Measurements from ENCODE around the gene FBLN2. TPM values are rescaled to one million over a fixed set of nuclear protein-coding genes. Genes with fewer than 3 reads are reported as not detected.

The FBLN2 gene
- polyA plus RNA-seq, 1 of the 3 experiments (the other 2 are of a cell fraction): 5.2 TPM

DNA sequence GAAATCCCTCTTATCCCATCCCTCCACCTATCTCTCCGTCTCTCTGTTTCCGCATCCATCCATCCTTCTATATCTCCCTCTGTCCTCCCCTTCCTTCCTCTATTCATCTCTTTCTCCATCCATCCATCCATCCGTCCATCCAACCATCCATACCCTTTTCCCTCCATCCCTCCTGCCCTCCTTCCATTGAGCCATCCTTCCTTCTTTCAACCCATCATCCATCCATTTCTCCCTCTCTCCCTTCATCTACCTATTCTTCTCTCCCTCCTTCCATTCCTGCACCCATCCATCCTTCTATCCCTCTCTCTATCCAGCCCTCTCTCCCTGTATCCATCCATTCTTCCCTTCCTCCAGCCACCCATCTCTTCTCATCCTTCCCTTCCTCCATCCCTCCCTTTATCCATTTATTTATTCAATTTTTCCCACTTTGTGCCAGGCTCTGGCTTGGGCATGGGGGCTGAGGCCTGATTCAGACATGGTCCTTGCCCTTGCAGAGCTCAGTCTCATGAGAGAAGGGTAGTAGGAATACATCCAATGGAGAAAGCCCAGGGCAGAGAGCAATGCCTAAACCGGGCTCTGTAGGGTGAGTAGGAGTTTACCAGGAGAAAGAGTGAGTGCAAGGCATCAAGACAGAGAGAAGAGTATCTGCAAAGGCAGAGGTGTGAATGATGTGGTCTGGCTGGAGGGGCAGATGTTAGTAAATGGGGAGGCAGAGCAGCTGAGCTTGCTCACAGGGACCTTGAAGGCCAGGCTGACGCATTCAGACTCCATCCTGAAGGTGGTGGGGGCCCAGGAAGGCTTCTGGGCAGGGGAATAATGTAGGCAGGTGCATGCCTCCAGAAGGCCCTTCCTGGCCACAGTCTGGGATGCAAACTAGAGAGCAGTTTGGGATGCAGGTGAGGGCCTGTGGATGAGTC, 19.5 kb upstream of the FBLN2 start:
- H3F3A ChIP-seq (replicated peaks; ENCODE audit: insufficient read depth): no peaks in the 10 kb centered on the region
- H3K9me3 ChIP-seq: no peaks in the 10 kb centered on the region
- H3K36me3 ChIP-seq (replicated peaks in 1 of 2; ENCODE audit: control insufficient read depth in 1 of 2, insufficient read depth in 2 of 2, low read length in 1 of 2): no peaks in the 10 kb centered on the region
- H3K9me2 ChIP-seq: no peaks in the 10 kb centered on the region
- H2AFZ ChIP-seq (ENCODE audit: low read depth): no peak overlapping the region
- POLR2A ChIA-PET: no interaction called here
- WGBS (ENCODE audit: low lambda C conversion rate): 50% methylated on average over 5 of the region's 5 CpGs
- H3K4me1 ChIP-seq (ENCODE audit: control insufficient read depth in 1 of 2, insufficient read depth in 2 of 2, low read depth in 1 of 2, low read length in 1 of 2): peaks cover 0 to 21% of the 10 kb centered on the region in 2 experiments; a peak in 3 of 4 replicates
- H3K79me2 ChIP-seq (ENCODE audit: insufficient read depth): no peaks in the 10 kb centered on the region
- H3K4me3 ChIP-seq (ENCODE audit: low read depth in 2 of 2, low read length in 1 of 2): no peak overlapping the region
- no peak for DNase-seq
- no peaks in the 10 kb centered on the region for H4K20me1 ChIP-seq (ENCODE audit: insufficient read depth)
- H3K9ac ChIP-seq: no peak overlapping the region
- H3K4me2 ChIP-seq: no peak overlapping the region
- TF ChIP-seq, protein P1, sequence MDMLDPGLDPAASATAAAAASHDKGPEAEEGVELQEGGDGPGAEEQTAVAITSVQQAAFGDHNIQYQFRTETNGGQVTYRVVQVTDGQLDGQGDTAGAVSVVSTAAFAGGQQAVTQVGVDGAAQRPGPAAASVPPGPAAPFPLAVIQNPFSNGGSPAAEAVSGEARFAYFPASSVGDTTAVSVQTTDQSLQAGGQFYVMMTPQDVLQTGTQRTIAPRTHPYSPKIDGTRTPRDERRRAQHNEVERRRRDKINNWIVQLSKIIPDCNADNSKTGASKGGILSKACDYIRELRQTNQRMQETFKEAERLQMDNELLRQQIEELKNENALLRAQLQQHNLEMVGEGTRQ (IDR thresholded peaks at IDR 0.05; ENCODE audit: borderline replicate concordance, low read depth, low read length): no peak
- TF ChIP-seq SIN3A (IDR thresholded peaks at IDR 0.05; ENCODE audit: borderline replicate concordance, low read depth, low read length) (no peak), FOSL2 (IDR thresholded peaks at IDR 0.05; ENCODE audit: borderline replicate concordance, low read depth) (no peak), GABPA (IDR thresholded peaks at IDR 0.05; ENCODE audit: low read depth) (no peak), EP300 (IDR thresholded peaks at IDR 0.05; ENCODE audit: borderline replicate concordance in 1 of 2, low read depth in 1 of 2, low read length in 1 of 2) (no peak), YY1 (IDR thresholded peaks at IDR 0.05; ENCODE audit: low read depth) (no peak), CHD2 (IDR thresholded peaks at IDR 0.05; ENCODE audit: low read length, partially characterized antibody) (no peak), ELF1 (IDR thresholded peaks at IDR 0.05) (no peak), TEAD4 (IDR thresholded peaks at IDR 0.05; ENCODE audit: borderline replicate concordance, insufficient read depth) (no peak), TAF1 (IDR thresholded peaks at IDR 0.05; ENCODE audit: borderline replicate concordance, low read depth, low read length) (no peak), RCOR1 (IDR thresholded peaks at IDR 0.05; ENCODE audit: low read length) (no peak)
- TF ChIP-seq, protein P2, sequence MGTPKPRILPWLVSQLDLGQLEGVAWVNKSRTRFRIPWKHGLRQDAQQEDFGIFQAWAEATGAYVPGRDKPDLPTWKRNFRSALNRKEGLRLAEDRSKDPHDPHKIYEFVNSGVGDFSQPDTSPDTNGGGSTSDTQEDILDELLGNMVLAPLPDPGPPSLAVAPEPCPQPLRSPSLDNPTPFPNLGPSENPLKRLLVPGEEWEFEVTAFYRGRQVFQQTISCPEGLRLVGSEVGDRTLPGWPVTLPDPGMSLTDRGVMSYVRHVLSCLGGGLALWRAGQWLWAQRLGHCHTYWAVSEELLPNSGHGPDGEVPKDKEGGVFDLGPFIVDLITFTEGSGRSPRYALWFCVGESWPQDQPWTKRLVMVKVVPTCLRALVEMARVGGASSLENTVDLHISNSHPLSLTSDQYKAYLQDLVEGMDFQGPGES (IDR thresholded peaks at IDR 0.05; ENCODE audit: low read depth, low read length): no peak
- H3K27ac ChIP-seq (ENCODE audit: low read depth in 2 of 2, low read length in 1 of 2): no peak overlapping the region; a peak in 1 of 4 replicates
- CTCF ChIA-PET: interaction anchor here (0.8 to 2.9 kb wide), 8 partner anchors 10 to 355 kb away, joined by 3 to 13 read pairs (median 4); partner anchors contain the start of gene WNT7A
- no peaks in the 10 kb centered on the region for H3K27me3 ChIP-seq (ENCODE audit: insufficient read depth)

DNA sequence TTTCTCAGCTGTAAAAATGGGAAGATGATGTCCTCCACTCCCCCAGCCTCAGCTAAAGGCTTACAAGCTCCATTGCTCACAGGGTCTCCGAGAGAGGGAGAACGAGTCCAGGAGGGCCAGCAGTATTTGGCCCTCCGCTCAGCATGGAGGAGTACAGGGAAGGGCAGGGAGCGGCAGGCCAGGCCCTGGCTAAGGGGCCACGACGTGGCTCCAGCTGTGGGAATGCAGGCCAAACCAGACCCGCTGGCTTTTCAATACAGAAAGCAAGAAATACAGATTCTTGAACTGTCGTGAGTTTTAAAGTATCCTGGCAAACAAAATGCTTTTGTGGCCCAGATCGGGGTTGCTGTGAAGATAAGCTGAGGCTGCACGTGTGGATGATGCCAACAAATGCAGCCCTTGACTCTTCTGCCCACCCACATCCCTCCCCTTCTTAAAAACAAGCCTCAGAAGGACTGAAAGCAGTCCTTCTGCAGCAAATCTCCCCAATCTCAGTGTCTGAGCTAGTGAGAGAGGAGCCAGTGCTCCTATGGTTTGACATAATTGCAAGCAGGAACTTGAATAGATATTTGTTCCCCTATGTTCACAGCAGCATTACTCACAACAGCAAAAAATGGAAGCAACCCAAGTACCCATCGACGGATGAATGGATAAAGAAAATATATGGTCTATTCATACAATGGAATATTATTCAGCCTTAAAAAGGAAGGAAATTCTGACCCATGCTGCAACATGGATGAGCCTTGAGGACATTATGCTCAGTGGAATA, 18.5 kb upstream of the FBLN2 start:
- Histone ChIP-seq H3K9ac (no peak overlapping the region), H3F3A (replicated peaks; ENCODE audit: insufficient read depth) (no peaks in the 10 kb centered on the region), H3K79me2 (ENCODE audit: insufficient read depth) (no peaks in the 10 kb centered on the region), H3K36me3 (replicated peaks in 1 of 2; ENCODE audit: control insufficient read depth in 1 of 2, insufficient read depth in 2 of 2, low read length in 1 of 2) (no peaks in the 10 kb centered on the region), H3K27ac (ENCODE audit: low read depth in 2 of 2, low read length in 1 of 2) (no peak overlapping the region), H3K9me2 (no peaks in the 10 kb centered on the region), H4K20me1 (ENCODE audit: insufficient read depth) (no peaks in the 10 kb centered on the region), H3K9me3 (no peaks in the 10 kb centered on the region), H3K4me2 (no peak overlapping the region), H3K27me3 (ENCODE audit: insufficient read depth) (no peaks in the 10 kb centered on the region), H3K4me3 (ENCODE audit: low read depth in 2 of 2, low read length in 1 of 2) (no peak overlapping the region), H3K4me1 (ENCODE audit: control insufficient read depth in 1 of 2, insufficient read depth in 2 of 2, low read depth in 1 of 2, low read length in 1 of 2) (peaks cover 0 to 21% of the 10 kb centered on the region in 2 experiments; a peak in 3 of 4 replicates), H2AFZ (ENCODE audit: low read depth) (no peak overlapping the region)
- DNase-seq: no peak
- ChIA-PET CTCF (interaction anchor here (1.1 to 2.9 kb wide), 3 partner anchors 17 to 350 kb away, joined by 3 to 13 read pairs (median 3); partner anchors contain the start of gene WNT7A), POLR2A (no interaction called here)
- WGBS (ENCODE audit: low lambda C conversion rate): 72% methylated on average over 12 of the region's 12 CpGs
- TF ChIP-seq MXI1 (IDR thresholded peaks at IDR 0.05; ENCODE audit: low read depth, low read length) (no peak), GATA2 (CRISPR knock-in tag; IDR thresholded peaks at IDR 0.05) (no peak), TAF1 (IDR thresholded peaks at IDR 0.05; ENCODE audit: borderline replicate concordance, low read depth, low read length) (no peak), FOXM1 (IDR thresholded peaks at IDR 0.05; ENCODE audit: low read depth) (no peak), RCOR1 (IDR thresholded peaks at IDR 0.05; ENCODE audit: low read length) (no peak), MEF2A (IDR thresholded peaks at IDR 0.05; ENCODE audit: borderline replicate concordance, low read depth) (no peak)
- TF ChIP-seq, protein P3, sequence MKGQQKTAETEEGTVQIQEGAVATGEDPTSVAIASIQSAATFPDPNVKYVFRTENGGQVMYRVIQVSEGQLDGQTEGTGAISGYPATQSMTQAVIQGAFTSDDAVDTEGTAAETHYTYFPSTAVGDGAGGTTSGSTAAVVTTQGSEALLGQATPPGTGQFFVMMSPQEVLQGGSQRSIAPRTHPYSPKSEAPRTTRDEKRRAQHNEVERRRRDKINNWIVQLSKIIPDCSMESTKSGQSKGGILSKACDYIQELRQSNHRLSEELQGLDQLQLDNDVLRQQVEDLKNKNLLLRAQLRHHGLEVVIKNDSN (IDR thresholded peaks at IDR 0.05; ENCODE audit: borderline replicate concordance, low read depth): no peak
- TF ChIP-seq, protein P4, sequence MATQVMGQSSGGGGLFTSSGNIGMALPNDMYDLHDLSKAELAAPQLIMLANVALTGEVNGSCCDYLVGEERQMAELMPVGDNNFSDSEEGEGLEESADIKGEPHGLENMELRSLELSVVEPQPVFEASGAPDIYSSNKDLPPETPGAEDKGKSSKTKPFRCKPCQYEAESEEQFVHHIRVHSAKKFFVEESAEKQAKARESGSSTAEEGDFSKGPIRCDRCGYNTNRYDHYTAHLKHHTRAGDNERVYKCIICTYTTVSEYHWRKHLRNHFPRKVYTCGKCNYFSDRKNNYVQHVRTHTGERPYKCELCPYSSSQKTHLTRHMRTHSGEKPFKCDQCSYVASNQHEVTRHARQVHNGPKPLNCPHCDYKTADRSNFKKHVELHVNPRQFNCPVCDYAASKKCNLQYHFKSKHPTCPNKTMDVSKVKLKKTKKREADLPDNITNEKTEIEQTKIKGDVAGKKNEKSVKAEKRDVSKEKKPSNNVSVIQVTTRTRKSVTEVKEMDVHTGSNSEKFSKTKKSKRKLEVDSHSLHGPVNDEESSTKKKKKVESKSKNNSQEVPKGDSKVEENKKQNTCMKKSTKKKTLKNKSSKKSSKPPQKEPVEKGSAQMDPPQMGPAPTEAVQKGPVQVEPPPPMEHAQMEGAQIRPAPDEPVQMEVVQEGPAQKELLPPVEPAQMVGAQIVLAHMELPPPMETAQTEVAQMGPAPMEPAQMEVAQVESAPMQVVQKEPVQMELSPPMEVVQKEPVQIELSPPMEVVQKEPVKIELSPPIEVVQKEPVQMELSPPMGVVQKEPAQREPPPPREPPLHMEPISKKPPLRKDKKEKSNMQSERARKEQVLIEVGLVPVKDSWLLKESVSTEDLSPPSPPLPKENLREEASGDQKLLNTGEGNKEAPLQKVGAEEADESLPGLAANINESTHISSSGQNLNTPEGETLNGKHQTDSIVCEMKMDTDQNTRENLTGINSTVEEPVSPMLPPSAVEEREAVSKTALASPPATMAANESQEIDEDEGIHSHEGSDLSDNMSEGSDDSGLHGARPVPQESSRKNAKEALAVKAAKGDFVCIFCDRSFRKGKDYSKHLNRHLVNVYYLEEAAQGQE (IDR thresholded peaks at IDR 0.05; ENCODE audit: low read depth, low read length): no peak

Measured in SK-N-SH (cell line).